Muscle of leg (tissue), 11 donors: ENCODE data around the gene FICD. TPM values are rescaled to one million over a fixed set of nuclear protein-coding genes. Genes with fewer than 3 reads are reported as not detected.

Source experiments
- DNase-seq: peaks from one replicate; pipeline ENCODE4 v3.0.0; 2013
- H3K27ac ChIP-seq: one replicate; pipeline ENCODE4 v1.5.1; 2013; ENCODE audit warnings: mild to moderate bottlenecking, low read length, control low read depth
- H3K27me3 ChIP-seq: one replicate; pipeline ENCODE4 v1.6.1; 2013; ENCODE audit warnings: low read length; ENCODE audit not compliant: control insufficient read depth, insufficient read depth
- H3K36me3 ChIP-seq: one replicate; pipeline ENCODE4 v1.6.1; 2013; ENCODE audit warnings: low read length; ENCODE audit not compliant: control insufficient read depth, insufficient read depth
- H3K4me1 ChIP-seq: one replicate; pipeline ENCODE4 v1.6.1; 2013; ENCODE audit warnings: low read length; ENCODE audit not compliant: control insufficient read depth, insufficient read depth
- H3K4me3 ChIP-seq: one replicate; pipeline ENCODE4 v1.5.1; 2013; ENCODE audit warnings: low read length, control low read depth
- H3K9me3 ChIP-seq: replicated peaks from 2 replicates; pipeline ENCODE4 v1.6.1; 2013; ENCODE audit warnings: low read depth, low read length; ENCODE audit not compliant: control insufficient read depth
- WGBS: methylation state at CpG from one replicate; pipeline ENCODE4 v1.1.5; 2013; ENCODE audit warnings: missing lambda C conversion rate; ENCODE audit not compliant: insufficient coverage; 5-methylcytosine and 5-hydroxymethylcytosine counted together
- polyA plus RNA-seq, 8 donors: library from polyadenylated mRNA; unstranded; fragments of 120-200 nt; gene quantifications; one replicate each; pipeline versions ENCODE4 v1.2.1 to v1.2.3, GENCODE V29; 2013; ENCODE audit warnings: inconsistent platforms in 1 of 8, low replicate concordance in 1 of 8; ENCODE audit not compliant: insufficient read length in 8 of 8, insufficient read depth in 1 of 8
- total RNA-seq: library from RNA; stranded (reverse); fragments of 120-200 nt; gene quantifications from one replicate; pipeline ENCODE4 v1.2.4, GENCODE V29; 2013

The FICD gene
- total and polyA plus RNA-seq, 9 donors: 1.8 to 3.3 (median 2.5) TPM

DNA sequence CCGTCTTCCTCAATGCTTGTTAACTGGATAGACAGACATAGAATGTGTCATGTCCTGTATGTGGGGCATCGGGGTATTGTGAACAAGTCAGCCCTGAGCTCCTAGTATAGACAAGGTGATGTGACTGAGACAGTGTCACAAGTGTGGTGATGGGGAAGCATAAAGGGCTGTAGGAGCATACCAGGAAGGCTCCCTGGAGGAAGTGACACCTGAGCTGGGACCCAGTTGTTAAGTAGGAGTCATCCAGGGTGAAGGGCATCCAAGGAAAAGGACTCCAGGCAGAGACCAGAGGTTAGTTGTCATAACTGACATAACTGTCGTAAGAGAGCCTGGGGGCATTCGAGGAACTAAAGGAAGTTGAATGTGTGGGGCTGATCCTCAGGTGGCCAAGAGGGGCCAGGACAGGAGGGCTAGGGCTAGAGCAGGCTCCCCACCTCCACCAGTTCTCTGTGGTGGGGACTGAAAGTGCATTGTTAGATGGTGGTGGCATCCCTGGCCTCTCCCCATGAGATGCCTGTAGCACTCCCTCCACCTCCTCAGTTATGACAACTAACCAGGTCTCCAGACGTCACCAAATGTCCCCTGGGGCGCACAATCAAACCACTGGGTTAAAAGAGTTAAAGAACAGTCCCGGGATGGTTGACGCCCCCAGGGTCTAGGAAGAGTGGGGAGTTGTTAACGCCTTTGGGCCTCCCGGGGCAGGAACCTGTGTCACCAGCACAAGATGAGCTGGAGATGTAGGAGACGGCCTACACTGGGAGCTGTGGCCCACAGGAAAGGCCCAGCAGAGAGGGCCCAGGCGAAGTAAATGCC, 2.4 kb downstream of the FICD start:
- H3K9me3 ChIP-seq: no peaks in the 10 kb centered on the region
- DNase-seq: no peak
- H3K4me3 ChIP-seq: no peak overlapping the region
- peaks cover 10% of the 10 kb centered on the region for H3K4me1 ChIP-seq
- no peak overlapping the region for H3K27ac ChIP-seq
- 88% methylated on average over 11 of the region's 12 CpGs for WGBS
- no peaks in the 10 kb centered on the region for H3K27me3 ChIP-seq
- H3K36me3 ChIP-seq: peaks cover 44% of the 10 kb centered on the region

DNA sequence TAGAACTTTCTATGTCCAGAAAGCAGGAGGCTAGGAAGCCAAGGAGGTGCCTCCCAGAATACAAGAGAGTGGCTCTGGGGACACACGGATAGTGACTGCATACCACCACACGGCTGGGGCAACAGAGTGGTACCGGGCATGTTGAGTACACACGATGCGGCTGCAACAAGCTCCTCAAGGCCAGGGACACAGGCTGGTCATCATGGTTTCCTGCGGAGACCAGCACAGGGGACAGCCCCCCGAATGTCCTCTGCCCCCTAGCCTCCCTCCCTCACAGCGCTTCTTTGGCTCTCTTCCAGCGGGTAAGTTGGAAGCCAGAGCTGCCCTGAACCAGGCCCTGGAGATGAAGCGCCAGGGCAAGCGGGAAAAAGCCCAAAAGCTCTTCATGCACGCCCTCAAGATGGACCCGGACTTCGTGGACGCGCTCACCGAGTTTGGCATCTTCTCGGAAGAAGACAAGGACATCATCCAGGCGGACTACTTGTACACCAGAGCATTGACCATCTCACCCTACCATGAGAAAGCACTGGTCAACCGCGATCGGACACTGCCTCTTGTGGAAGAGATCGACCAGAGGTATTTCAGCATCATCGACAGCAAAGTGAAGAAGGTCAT, 3.1 kb downstream of the FICD start:
- Histone ChIP-seq H3K4me3 (no peak overlapping the region), H3K27me3 (no peaks in the 10 kb centered on the region), H3K27ac (no peak overlapping the region), H3K9me3 (no peaks in the 10 kb centered on the region), H3K36me3 (peaks cover 49% of the 10 kb centered on the region), H3K4me1 (peaks cover 15% of the 10 kb centered on the region)
- DNase-seq: no peak
- 96% methylated on average over 21 of the region's 24 CpGs for WGBS

DNA sequence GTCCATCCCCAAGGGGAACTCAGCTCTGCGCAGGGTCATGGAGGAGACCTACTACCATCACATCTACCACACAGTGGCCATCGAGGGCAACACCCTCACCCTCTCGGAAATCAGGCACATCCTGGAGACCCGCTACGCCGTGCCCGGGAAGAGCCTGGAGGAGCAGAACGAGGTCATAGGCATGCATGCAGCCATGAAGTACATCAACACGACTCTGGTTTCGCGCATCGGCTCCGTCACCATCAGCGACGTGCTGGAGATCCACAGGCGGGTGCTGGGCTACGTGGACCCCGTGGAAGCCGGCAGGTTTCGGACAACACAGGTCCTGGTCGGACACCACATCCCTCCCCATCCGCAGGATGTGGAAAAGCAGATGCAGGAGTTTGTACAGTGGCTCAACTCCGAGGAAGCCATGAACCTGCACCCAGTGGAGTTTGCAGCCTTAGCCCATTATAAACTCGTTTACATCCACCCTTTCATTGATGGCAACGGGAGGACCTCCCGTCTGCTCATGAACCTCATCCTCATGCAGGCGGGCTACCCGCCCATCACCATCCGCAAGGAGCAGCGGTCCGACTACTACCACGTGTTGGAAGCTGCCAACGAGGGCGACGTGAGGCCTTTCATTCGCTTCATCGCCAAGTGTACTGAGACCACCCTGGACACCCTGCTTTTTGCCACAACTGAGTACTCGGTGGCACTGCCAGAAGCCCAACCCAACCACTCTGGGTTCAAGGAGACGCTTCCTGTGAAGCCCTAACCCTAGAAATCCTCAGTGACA, 3.8 kb downstream of the FICD start:
- DNase-seq: no peak
- Histone ChIP-seq H3K4me3 (no peak overlapping the region), H3K27me3 (no peaks in the 10 kb centered on the region), H3K36me3 (peaks cover 55% of the 10 kb centered on the region), H3K9me3 (no peaks in the 10 kb centered on the region), H3K27ac (no peak overlapping the region), H3K4me1 (peaks cover 16% of the 10 kb centered on the region)
- 90% methylated on average over 36 of the region's 39 CpGs for WGBS

DNA sequence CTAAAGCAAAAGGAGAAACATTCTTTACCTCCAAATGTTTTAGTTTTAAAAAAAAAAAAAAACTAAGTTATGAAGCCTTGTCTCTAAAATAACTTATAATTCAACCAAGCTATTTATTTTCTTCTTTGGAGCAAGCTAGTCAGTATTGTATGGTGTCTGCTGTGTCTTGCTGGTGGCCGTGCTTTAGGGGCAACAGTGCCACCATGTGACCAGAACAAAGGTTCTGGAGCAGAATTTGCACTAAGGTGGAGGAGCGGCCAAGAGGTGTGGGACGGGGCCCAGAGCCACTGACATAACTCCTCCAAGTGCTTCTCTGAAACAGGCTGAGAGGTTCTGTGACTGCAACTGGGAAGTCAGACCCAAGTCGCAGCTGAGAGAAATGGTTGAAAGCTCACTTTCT, 4.5 kb downstream of the FICD start:
- Histone ChIP-seq H3K36me3 (peaks cover 62% of the 10 kb centered on the region), H3K4me1 (peaks cover 17% of the 10 kb centered on the region), H3K27me3 (no peaks in the 10 kb centered on the region), H3K27ac (no peak overlapping the region), H3K4me3 (no peak overlapping the region), H3K9me3 (no peaks in the 10 kb centered on the region)
- DNase-seq: no peak
- WGBS: 63% methylated on average over 3 of the region's 4 CpGs

DNA sequence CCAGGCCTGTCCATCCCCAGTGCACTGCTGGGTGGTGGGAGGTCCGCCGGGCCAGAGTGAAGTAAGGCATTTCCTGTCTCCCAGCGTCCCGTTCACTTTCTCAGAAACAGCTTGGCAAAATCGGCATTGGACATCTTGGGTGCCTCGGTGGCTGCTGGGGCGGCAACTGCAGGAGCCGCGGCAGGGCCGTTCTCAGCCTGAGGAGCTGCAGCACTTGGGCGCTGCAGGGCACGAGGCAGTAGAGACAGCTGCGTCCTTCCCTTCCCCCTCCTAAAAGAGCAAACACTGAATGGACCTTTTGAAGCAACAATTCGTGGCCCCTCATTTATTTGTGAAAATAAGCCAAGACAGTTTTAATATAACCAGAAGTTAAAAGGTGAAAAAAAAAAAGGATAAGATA, 8.3 kb downstream of the FICD start:
- Histone ChIP-seq H3K4me3 (no peak overlapping the region), H3K4me1 (peaks cover 8% of the 10 kb centered on the region), H3K27ac (peak overlapping the region; percentile 56), H3K27me3 (no peaks in the 10 kb centered on the region), H3K9me3 (no peaks in the 10 kb centered on the region), H3K36me3 (peaks cover 88% of the 10 kb centered on the region)
- WGBS: 68% methylated on average over 5 of the region's 14 CpGs
- no peak for DNase-seq

DNA sequence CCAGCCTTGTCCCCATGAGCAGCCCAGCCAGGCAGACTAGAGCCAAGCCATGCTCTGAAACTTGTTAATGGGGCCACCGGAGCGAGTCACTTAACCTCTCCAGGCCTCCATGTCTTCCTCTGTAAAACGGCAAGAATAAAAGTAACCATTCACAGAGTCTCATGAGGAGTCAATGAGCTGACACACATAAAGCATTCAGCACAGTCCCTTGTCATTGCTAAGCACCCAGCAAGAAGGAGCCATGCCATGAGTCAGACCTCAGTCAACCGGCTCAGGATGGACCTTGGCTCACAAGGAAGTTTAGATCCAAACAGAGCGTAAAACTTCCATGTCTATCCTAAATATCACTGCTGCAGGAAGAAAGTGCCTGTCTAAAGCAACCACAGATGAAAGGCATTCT, 10.6 kb downstream of the FICD start:
- H3K36me3 ChIP-seq: peaks cover 86% of the 10 kb centered on the region
- peaks cover 8% of the 10 kb centered on the region for H3K4me1 ChIP-seq
- H3K9me3 ChIP-seq: no peaks in the 10 kb centered on the region
- no peaks in the 10 kb centered on the region for H3K27me3 ChIP-seq
- H3K27ac ChIP-seq: no peak overlapping the region
- no peak for DNase-seq
- no peak overlapping the region for H3K4me3 ChIP-seq
- WGBS: 90% methylated on average over 3 of the region's 5 CpGs

DNA sequence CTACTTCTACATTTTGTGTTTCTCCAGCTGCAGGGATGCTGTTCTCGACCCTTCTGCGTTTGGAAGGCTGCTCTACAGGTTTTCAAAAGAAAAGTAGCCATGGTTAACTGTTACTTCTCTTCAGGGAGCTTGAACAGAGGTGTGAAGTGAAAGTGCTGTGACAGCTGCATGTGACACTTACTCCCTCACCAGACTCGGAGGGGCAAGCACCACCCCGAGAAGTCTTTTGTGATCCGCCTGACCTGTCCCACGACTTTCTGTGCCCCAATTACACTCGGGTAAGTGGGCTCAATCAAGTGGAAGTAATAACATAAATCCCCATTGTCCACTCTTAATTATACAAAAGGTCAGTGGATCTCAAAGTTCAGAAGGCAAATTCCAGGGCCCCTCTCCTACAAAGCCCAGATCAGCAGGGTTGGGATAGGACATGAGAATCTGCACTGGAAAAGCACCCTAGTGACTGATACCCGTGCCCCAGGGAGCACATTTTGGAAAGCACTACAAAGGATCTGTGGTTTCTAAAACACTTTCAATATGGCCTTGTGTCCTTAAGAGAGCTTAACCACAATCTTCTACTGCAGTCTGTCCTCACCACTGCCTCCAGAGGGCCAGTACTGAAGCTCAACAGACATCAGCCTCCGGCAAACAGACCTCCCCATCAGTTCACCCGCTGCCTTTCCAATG, 11.5 kb downstream of the FICD start:
- H3K36me3 ChIP-seq: peaks cover 80% of the 10 kb centered on the region

DNA sequence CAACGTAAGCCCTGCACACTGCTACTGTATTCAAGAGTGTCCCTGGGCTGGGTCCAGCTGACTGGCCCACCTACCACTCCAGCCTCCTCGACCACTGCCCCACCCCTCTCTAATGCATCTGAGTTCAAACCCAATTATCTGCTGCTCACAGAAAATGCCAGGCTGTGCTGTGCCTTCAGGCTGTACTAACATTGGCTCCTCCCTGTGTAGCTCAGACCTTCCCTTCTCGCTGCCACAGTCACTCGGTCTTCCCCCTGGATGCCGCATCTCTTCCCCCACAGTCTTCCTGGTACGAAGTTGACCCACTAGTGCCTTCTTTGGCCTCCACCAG, 12.1 kb downstream of the FICD start:
- peaks cover 13% of the 10 kb centered on the region for H3K4me1 ChIP-seq
- no peaks in the 10 kb centered on the region for H3K27me3 ChIP-seq
- H3K9me3 ChIP-seq: no peaks in the 10 kb centered on the region
- H3K27ac ChIP-seq: no peak overlapping the region
- DNase-seq: no peak
- WGBS: 86% methylated on average over 6 of the region's 6 CpGs
- H3K36me3 ChIP-seq: peaks cover 81% of the 10 kb centered on the region
- no peak overlapping the region for H3K4me3 ChIP-seq

More for the DNA sequence above, 11.5 kb downstream of the FICD start:
- WGBS: 92% methylated on average over 5 of the region's 10 CpGs
- no peak overlapping the region for H3K4me3 ChIP-seq
- no peak for DNase-seq
- peaks cover 8% of the 10 kb centered on the region for H3K4me1 ChIP-seq
- no peaks in the 10 kb centered on the region for H3K9me3 ChIP-seq
- H3K27ac ChIP-seq: no peak overlapping the region
- no peaks in the 10 kb centered on the region for H3K27me3 ChIP-seq

DNA sequence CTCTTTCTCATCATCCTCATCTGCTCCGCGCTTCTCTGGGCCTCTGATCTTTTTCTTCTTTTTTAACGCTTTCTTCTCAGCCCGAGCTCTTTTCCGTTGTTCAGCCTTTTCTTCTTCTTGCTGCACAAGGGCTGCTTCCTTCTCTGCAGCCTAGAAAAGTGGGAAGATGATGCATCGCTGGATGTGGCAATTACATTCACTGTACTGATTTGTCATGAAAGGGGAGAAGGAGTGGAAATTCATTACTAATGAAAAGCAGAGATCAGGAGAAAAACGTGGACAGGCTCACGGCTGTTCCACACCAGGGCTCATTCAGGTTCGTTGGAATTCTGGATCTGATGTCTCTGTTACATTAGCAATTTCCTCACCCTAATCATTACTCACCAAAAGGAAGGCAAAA, 15.1 kb downstream of the FICD start:
- H3K4me3 ChIP-seq: no peak overlapping the region
- H3K27me3 ChIP-seq: no peaks in the 10 kb centered on the region
- DNase-seq: no peak
- H3K4me1 ChIP-seq: peaks cover 5% of the 10 kb centered on the region
- 95% methylated on average over 4 of the region's 9 CpGs for WGBS
- no peaks in the 10 kb centered on the region for H3K9me3 ChIP-seq
- no peak overlapping the region for H3K27ac ChIP-seq
- H3K36me3 ChIP-seq: peaks cover 70% of the 10 kb centered on the region
